H1 (cell line): ENCODE results near the gene NDFIP2. TPM values are rescaled to one million over a fixed set of nuclear protein-coding genes. Genes with fewer than 3 reads are reported as not detected.

Source experiments
- polyA plus RNA-seq, 7 experiments: library from polyadenylated mRNA; depleted of rRNA in 3 of 7; stranded (reverse) in 5 of 7; unstranded in 2 of 7; fragments of >200 nt in 5 of 7; fragments of 200-250 nt in 2 of 7; gene quantifications; 1 replicate in 5 of 7; 2 replicates in 1 of 7; 4 replicates in 1 of 7; pipeline versions ENCODE4 v1.2.1 to v1.2.3, GENCODE V29; 2011 to 2013; ENCODE audit warnings: missing spikeins in 2 of 7, mixed read lengths in 2 of 7
- total RNA-seq: library from RNA; stranded (reverse); fragmentation: NEBNext Ultra II Directional; extraction: Animal tissue kit (Norgen Biotek cat#: 25700); gene quantifications from 2 replicates; pipeline ENCODE4 v1.2.1, GENCODE V29; 2021
- TF ChIP-seq, protein P1 (sequence below): fragments of 300-600 bp; sonication (generic); IDR thresholded peaks from 2 replicates; pipeline ENCODE4 v1.7.1; 2012; ENCODE audit warnings: low read length, moderate library complexity, mild to moderate bottlenecking, inconsistent platforms; ENCODE audit not compliant: insufficient replicate concordance
- TF ChIP-seq, protein P2 (sequence below): IDR thresholded peaks from 2 replicates; pipeline ENCODE4 v1.6.1; 2011; ENCODE audit warnings: low read depth, mild to moderate bottlenecking, low read length; ENCODE audit not compliant: insufficient read depth

The NDFIP2 gene
- total and polyA plus RNA-seq, 2 of the 8 experiments (the other 6 are each of a cell fraction or from before 2014, with no cell fraction given) = 11.1 to 32.9 TPM

DNA sequence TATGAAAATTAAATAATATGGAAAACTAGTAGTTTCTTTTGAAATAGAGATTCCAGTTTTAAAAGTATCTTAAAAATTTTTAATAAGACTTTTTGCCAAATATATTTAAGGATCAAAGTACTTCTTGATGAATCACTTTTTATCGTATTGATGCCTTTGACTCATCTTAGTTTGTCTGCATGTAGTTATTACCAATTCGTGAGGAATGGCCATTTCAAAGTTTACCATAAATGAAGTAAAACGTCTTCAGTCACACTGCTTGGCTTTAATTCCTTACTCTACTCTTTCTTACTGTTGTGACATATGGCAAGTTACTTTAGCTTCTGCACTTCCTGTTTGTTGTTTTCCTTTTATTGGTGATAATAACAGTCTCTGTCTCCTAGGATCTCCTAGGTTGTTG, 38.3 kb downstream of the NDFIP2 start (continued):
- TF ChIP-seq, protein P1, sequence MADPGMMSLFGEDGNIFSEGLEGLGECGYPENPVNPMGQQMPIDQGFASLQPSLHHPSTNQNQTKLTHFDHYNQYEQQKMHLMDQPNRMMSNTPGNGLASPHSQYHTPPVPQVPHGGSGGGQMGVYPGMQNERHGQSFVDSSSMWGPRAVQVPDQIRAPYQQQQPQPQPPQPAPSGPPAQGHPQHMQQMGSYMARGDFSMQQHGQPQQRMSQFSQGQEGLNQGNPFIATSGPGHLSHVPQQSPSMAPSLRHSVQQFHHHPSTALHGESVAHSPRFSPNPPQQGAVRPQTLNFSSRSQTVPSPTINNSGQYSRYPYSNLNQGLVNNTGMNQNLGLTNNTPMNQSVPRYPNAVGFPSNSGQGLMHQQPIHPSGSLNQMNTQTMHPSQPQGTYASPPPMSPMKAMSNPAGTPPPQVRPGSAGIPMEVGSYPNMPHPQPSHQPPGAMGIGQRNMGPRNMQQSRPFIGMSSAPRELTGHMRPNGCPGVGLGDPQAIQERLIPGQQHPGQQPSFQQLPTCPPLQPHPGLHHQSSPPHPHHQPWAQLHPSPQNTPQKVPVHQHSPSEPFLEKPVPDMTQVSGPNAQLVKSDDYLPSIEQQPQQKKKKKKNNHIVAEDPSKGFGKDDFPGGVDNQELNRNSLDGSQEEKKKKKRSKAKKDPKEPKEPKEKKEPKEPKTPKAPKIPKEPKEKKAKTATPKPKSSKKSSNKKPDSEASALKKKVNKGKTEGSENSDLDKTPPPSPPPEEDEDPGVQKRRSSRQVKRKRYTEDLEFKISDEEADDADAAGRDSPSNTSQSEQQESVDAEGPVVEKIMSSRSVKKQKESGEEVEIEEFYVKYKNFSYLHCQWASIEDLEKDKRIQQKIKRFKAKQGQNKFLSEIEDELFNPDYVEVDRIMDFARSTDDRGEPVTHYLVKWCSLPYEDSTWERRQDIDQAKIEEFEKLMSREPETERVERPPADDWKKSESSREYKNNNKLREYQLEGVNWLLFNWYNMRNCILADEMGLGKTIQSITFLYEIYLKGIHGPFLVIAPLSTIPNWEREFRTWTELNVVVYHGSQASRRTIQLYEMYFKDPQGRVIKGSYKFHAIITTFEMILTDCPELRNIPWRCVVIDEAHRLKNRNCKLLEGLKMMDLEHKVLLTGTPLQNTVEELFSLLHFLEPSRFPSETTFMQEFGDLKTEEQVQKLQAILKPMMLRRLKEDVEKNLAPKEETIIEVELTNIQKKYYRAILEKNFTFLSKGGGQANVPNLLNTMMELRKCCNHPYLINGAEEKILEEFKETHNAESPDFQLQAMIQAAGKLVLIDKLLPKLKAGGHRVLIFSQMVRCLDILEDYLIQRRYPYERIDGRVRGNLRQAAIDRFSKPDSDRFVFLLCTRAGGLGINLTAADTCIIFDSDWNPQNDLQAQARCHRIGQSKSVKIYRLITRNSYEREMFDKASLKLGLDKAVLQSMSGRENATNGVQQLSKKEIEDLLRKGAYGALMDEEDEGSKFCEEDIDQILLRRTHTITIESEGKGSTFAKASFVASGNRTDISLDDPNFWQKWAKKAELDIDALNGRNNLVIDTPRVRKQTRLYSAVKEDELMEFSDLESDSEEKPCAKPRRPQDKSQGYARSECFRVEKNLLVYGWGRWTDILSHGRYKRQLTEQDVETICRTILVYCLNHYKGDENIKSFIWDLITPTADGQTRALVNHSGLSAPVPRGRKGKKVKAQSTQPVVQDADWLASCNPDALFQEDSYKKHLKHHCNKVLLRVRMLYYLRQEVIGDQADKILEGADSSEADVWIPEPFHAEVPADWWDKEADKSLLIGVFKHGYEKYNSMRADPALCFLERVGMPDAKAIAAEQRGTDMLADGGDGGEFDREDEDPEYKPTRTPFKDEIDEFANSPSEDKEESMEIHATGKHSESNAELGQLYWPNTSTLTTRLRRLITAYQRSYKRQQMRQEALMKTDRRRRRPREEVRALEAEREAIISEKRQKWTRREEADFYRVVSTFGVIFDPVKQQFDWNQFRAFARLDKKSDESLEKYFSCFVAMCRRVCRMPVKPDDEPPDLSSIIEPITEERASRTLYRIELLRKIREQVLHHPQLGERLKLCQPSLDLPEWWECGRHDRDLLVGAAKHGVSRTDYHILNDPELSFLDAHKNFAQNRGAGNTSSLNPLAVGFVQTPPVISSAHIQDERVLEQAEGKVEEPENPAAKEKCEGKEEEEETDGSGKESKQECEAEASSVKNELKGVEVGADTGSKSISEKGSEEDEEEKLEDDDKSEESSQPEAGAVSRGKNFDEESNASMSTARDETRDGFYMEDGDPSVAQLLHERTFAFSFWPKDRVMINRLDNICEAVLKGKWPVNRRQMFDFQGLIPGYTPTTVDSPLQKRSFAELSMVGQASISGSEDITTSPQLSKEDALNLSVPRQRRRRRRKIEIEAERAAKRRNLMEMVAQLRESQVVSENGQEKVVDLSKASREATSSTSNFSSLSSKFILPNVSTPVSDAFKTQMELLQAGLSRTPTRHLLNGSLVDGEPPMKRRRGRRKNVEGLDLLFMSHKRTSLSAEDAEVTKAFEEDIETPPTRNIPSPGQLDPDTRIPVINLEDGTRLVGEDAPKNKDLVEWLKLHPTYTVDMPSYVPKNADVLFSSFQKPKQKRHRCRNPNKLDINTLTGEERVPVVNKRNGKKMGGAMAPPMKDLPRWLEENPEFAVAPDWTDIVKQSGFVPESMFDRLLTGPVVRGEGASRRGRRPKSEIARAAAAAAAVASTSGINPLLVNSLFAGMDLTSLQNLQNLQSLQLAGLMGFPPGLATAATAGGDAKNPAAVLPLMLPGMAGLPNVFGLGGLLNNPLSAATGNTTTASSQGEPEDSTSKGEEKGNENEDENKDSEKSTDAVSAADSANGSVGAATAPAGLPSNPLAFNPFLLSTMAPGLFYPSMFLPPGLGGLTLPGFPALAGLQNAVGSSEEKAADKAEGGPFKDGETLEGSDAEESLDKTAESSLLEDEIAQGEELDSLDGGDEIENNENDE = no peak
- TF ChIP-seq, protein P2, sequence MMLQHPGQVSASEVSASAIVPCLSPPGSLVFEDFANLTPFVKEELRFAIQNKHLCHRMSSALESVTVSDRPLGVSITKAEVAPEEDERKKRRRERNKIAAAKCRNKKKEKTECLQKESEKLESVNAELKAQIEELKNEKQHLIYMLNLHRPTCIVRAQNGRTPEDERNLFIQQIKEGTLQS = no peak
